ENCODE measurements around the gene TEAD4.

Gene TEAD4

DNA sequence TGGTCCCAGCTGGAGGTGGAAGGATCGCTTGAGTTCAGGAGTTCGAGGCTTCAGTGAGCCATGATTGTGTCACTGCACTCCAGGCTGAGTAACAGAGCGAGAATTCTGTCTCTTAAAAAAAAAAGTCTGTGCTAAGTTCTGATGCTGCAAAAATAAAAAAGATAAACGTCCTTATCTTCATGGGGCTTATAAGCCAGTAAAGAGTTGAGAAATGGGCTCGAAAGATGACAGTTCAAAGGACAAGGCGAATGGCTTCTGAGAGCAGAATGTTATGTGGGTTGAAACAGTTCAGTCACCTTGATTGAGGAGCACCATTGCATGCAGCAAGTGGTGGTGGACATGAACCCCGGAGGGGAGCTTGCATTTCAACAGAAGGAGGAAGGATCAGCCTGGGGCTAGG lies 122.7 kb downstream of the TEAD4 start:
- DNase-seq (ENCODE audit: extremely low read depth, insufficient read length) = no peak
- no peak overlapping the region for H3K4me3 ChIP-seq (replicated peaks; ENCODE audit: low read depth, low read length)
- H3K36me3 ChIP-seq (ENCODE audit: control insufficient read depth, insufficient read depth, low read length) = no peaks in the 10 kb centered on the region
- H3K27me3 ChIP-seq (replicated peaks; ENCODE audit: control insufficient read depth, insufficient read depth, low read length) = no peaks in the 10 kb centered on the region
- TF ChIP-seq, protein P1, sequence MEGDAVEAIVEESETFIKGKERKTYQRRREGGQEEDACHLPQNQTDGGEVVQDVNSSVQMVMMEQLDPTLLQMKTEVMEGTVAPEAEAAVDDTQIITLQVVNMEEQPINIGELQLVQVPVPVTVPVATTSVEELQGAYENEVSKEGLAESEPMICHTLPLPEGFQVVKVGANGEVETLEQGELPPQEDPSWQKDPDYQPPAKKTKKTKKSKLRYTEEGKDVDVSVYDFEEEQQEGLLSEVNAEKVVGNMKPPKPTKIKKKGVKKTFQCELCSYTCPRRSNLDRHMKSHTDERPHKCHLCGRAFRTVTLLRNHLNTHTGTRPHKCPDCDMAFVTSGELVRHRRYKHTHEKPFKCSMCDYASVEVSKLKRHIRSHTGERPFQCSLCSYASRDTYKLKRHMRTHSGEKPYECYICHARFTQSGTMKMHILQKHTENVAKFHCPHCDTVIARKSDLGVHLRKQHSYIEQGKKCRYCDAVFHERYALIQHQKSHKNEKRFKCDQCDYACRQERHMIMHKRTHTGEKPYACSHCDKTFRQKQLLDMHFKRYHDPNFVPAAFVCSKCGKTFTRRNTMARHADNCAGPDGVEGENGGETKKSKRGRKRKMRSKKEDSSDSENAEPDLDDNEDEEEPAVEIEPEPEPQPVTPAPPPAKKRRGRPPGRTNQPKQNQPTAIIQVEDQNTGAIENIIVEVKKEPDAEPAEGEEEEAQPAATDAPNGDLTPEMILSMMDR (IDR thresholded peaks at IDR 0.05; ENCODE audit: insufficient read depth, low read length, poor library complexity, severe bottlenecking) = no peak

GRCh38 chr12:3083241-3083920 lies 124.2 kb downstream of the TEAD4 start:
- Histone ChIP-seq H3K27me3 (replicated peaks; ENCODE audit: control insufficient read depth, insufficient read depth, low read length) (no peaks in the 10 kb centered on the region), H3K4me3 (replicated peaks; ENCODE audit: low read depth, low read length) (no peak overlapping the region), H3K36me3 (ENCODE audit: control insufficient read depth, insufficient read depth, low read length) (no peaks in the 10 kb centered on the region)
- no peak for DNase-seq (ENCODE audit: extremely low read depth, insufficient read length)
- TF ChIP-seq, protein P1 (IDR thresholded peaks at IDR 0.05; ENCODE audit: insufficient read depth, low read length, poor library complexity, severe bottlenecking) = no peak

GRCh38 chr12:3083921-3084347 lies 124.7 kb downstream of the TEAD4 start:
- DNase-seq (ENCODE audit: extremely low read depth, insufficient read length) = no peak
- Histone ChIP-seq H3K36me3 (ENCODE audit: control insufficient read depth, insufficient read depth, low read length) (no peaks in the 10 kb centered on the region), H3K4me3 (replicated peaks; ENCODE audit: low read depth, low read length) (no peak overlapping the region), H3K27me3 (replicated peaks; ENCODE audit: control insufficient read depth, insufficient read depth, low read length) (no peaks in the 10 kb centered on the region)
- TF ChIP-seq, protein P1 (IDR thresholded peaks at IDR 0.05; ENCODE audit: insufficient read depth, low read length, poor library complexity, severe bottlenecking) = no peak

DNA sequence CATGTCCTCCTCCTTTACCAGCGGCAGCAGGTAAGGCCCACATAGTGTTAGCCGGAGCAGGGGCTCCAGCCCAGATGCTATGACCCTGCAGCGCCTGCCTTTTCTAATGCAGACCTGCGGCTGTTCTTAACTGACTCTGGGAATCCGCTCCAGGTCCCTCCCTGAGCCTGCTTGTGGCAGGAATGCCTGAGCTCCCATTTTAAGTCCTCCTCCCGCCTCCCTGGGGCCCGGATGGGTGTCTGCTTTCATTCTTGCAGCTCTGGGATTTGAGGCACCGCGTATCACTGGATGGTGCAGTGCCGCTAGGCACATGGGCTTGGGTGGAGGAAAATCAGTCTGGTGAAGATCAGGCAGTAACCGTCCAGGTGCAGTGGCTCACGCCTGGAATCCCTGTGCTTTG lies 125.5 kb downstream of the TEAD4 start:
- H3K4me3 ChIP-seq (replicated peaks; ENCODE audit: low read depth, low read length) = no peak overlapping the region
- H3K27me3 ChIP-seq (replicated peaks; ENCODE audit: control insufficient read depth, insufficient read depth, low read length) = no peaks in the 10 kb centered on the region
- no peaks in the 10 kb centered on the region for H3K36me3 ChIP-seq (ENCODE audit: control insufficient read depth, insufficient read depth, low read length)
- DNase-seq (ENCODE audit: extremely low read depth, insufficient read length) = no peak
- TF ChIP-seq, protein P1 (IDR thresholded peaks at IDR 0.05; ENCODE audit: insufficient read depth, low read length, poor library complexity, severe bottlenecking) = no peak

DNA sequence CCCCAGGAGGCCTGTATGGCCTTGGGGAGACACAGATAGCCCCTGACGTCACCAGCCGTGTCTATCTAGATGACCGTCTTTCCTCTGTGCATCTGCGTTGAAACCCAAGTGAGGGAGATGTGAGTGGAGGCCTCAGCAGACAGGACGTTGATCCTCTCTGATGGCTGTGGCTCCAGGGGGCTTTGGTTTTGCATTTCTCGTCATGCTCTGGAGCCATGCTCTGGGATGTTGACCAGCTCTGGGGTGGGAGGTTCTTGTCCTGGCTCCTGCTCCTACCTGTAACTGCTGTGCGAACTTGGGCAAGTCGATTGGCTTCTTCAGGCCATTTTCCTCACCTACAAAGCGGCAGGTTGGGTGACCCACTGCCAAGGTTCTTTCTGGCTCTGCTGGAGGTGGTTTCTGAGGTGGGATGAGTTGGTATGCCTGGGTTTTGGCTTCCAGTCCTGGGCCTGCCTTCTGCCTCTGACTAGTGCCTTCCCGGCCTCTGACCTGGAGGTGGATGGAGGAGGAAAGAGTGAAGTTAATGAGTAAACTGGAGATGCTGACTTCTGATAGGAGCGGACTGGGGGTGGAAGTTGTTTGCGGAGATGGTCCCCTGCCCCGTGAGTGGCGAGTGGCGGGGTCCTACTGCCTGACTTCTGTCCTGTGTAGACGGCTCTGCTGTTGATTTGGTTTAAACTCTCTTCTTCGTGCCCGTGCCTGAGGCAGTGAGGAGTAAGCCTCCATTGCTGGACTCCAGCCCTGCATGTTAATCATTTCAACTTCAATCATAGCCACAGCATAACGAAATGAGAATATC lies 126.3 kb downstream of the TEAD4 start:
- no peaks in the 10 kb centered on the region for H3K27me3 ChIP-seq (replicated peaks; ENCODE audit: control insufficient read depth, insufficient read depth, low read length)
- no peak overlapping the region for H3K4me3 ChIP-seq (replicated peaks; ENCODE audit: low read depth, low read length)
- TF ChIP-seq, protein P1 (IDR thresholded peaks at IDR 0.05; ENCODE audit: insufficient read depth, low read length, poor library complexity, severe bottlenecking) = no peak
- no peak for DNase-seq (ENCODE audit: extremely low read depth, insufficient read length)
- no peaks in the 10 kb centered on the region for H3K36me3 ChIP-seq (ENCODE audit: control insufficient read depth, insufficient read depth, low read length)

Data from GM06990 (cell line).